CD4-positive, CD25-positive, alpha-beta regulatory T cell (primary cell): ENCODE measurements around the gene CSK. TPM values are rescaled to one million over a fixed set of nuclear protein-coding genes. Genes with fewer than 3 reads are reported as not detected.
A peak's percentile ranks its signal among the peaks of the same experiment; 100 is the strongest.

Experiments used
- ATAC-seq, 2 donors: fragments of 150-1000 bp; cut with Tn5 transposase; one replicate each; pipeline ENCODE4 v1.10.0; 2021; ENCODE audit warnings: low read depth in 2 of 2, moderate number of reproducible peaks in 2 of 2, moderate library complexity in 1 of 2
- DNase-seq, 3 donors: peaks; one replicate each; pipeline versions ENCODE4 v3.0.0 to v3.0.0-alpha.2; 2012 to 2022; ENCODE audit warnings: mixed read lengths in 1 of 3
- H3K27ac ChIP-seq: one replicate; pipeline ENCODE4 v1.7.0; 2013; ENCODE audit warnings: mild to moderate bottlenecking, low read length; ENCODE audit not compliant: insufficient read depth, poor library complexity, severe bottlenecking
- H3K27me3 ChIP-seq: one replicate; pipeline ENCODE4 v1.7.0; 2013; ENCODE audit warnings: low read length; ENCODE audit not compliant: control insufficient read depth, insufficient read depth
- H3K36me3 ChIP-seq: one replicate; pipeline ENCODE4 v1.7.0; 2013; ENCODE audit warnings: mild to moderate bottlenecking, low read length, moderate library complexity; ENCODE audit not compliant: control insufficient read depth, insufficient read depth
- H3K4me1 ChIP-seq: 2 replicates; pipeline ENCODE4 v1.7.0; 2013; ENCODE audit warnings: mild to moderate bottlenecking, low read length; ENCODE audit not compliant: insufficient read depth, control insufficient read depth, poor library complexity, severe bottlenecking
- H3K4me3 ChIP-seq: one replicate; pipeline ENCODE4 v1.7.0; 2013; ENCODE audit warnings: low read depth, mild to moderate bottlenecking, low read length, moderate library complexity
- H3K9me3 ChIP-seq, 2 experiments: 1 replicate in 1 of 2; 2 replicates in 1 of 2; pipeline ENCODE4 v1.7.0; 2013; ENCODE audit warnings: low read length in 2 of 2, mild to moderate bottlenecking in 1 of 2, moderate library complexity in 1 of 2; ENCODE audit not compliant: control insufficient read depth in 2 of 2
- H3K27ac Mint-ChIP-seq, 3 donors: one replicate each; pipeline ENCODE4 v1.8.0; 2020 to 2022; ENCODE audit warnings: mild to moderate bottlenecking in 3 of 3, mixed read lengths in 3 of 3, moderate library complexity in 2 of 3
- H3K27me3 Mint-ChIP-seq: one replicate; pipeline ENCODE4 v1.8.0; 2022; ENCODE audit warnings: mild to moderate bottlenecking, mixed read lengths
- H3K36me3 Mint-ChIP-seq: one replicate; pipeline ENCODE4 v1.8.0; 2020; ENCODE audit warnings: mixed read lengths
- H3K4me1 Mint-ChIP-seq, 4 donors: one replicate each; pipeline ENCODE4 v1.8.0; 2020 to 2022; ENCODE audit warnings: mixed read lengths in 4 of 4, mild to moderate bottlenecking in 1 of 4
- H3K4me3 Mint-ChIP-seq, 4 donors: one replicate each; pipeline ENCODE4 v1.8.0; 2020 to 2022; ENCODE audit warnings: mild to moderate bottlenecking in 4 of 4, mixed read lengths in 4 of 4, moderate library complexity in 3 of 4
- H3K9me3 Mint-ChIP-seq, 7 donors: one replicate each; pipeline ENCODE4 v1.8.0; 2020 to 2022; ENCODE audit warnings: mixed read lengths in 7 of 7, mild to moderate bottlenecking in 3 of 7, moderate library complexity in 2 of 7
- polyA plus RNA-seq, 4 donors: library from polyadenylated mRNA; unstranded; fragments of 300-500 nt; fragmentation: Illumina TruSeq; gene quantifications; one replicate each; pipeline ENCODE4 v1.2.3, GENCODE V29; 2021
- total RNA-seq: library from RNA; stranded (reverse); gene quantifications from one replicate; pipeline ENCODE4 v1.2.3, GENCODE V29; 2022

Gene CSK
- total and polyA plus RNA-seq, 5 donors from 2014 or later, result 131 to 257 (median 148) TPM

GRCh38 chr15:74840851-74841775 is 59.2 kb downstream of the CSK start:
- Mint-ChIP-seq H3K4me3 (peak overlapping the region; percentile 39 to 91 (median 80)), H3K9me3 (no peaks in the 10 kb centered on the region), H3K27me3 (no peaks in the 10 kb centered on the region), H3K27ac (peak overlapping the region; percentile 45 to 76 (median 61)), H3K4me1 (peaks cover 5 to 59% (median 32%) of the 10 kb centered on the region in 4 donors), H3K36me3 (peaks cover 15% of the 10 kb centered on the region)
- ATAC-seq, result no peak
- H3K27ac ChIP-seq, result no peak overlapping the region
- H3K36me3 ChIP-seq, result no peaks in the 10 kb centered on the region
- H3K27me3 ChIP-seq, result no peaks in the 10 kb centered on the region
- DNase-seq, result no peak
- H3K4me3 ChIP-seq, result no peak overlapping the region
- H3K4me1 ChIP-seq, result peaks cover 47% of the 10 kb centered on the region
- H3K9me3 ChIP-seq, result no peaks in the 10 kb centered on the region

DNA sequence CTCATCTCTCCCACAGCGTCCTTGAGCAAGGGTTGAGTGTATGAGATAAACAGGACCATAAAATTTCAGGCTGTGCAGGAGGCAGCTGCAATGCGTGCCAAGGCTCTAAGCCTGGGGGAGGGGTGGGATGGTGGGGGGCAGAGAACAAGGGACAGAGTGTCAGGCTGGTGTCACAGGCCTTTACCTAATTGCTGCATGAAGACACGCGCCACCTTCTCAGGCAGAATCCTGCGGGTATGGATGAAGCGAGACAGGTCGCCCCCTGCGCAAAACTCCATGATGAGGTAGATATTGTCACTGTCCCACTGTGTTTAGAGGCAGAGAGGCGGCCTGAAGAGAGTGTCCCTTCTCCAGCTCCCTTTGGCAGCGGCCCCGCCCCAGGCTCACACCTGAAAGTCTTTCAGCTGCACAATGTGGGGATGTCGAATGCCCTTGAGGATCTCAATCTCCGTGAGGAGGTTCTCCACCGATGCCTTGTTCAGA is 60.1 kb downstream of the CSK start:
- Mint-ChIP-seq H3K9me3 (no peaks in the 10 kb centered on the region), H3K4me1 (peaks cover 5 to 63% (median 35%) of the 10 kb centered on the region in 4 donors), H3K27me3 (no peaks in the 10 kb centered on the region), H3K27ac (peak overlapping the region; percentile 45 to 71 (median 60)), H3K36me3 (peaks cover 15% of the 10 kb centered on the region), H3K4me3 (peak overlapping the region; percentile 74 to 91 (median 86))
- Histone ChIP-seq H3K27me3 (no peaks in the 10 kb centered on the region), H3K9me3 (no peaks in the 10 kb centered on the region), H3K36me3 (no peaks in the 10 kb centered on the region), H3K4me3 (peak overlapping the region; percentile 68), H3K4me1 (peaks cover 48% of the 10 kb centered on the region), H3K27ac (peak overlapping the region; percentile 79)
- ATAC-seq, result no peak
- no peak for DNase-seq

GRCh38 chr15:74842581-74843444 is 60.9 kb downstream of the CSK start, which contains the start of gene ULK3:
TSS of gene ULK3 (minus strand) at chr15:74843156. CDS start at chr15:74843105, 51 bp downstream.
- Mint-ChIP-seq H3K27me3 (no peaks in the 10 kb centered on the region), H3K4me1 (peaks cover 5 to 68% (median 36%) of the 10 kb centered on the region in 4 donors), H3K4me3 (peak within 1 kb of the TSS; percentile 74 to 92 (median 88)), H3K36me3 (peaks cover 18% of the 10 kb centered on the region), H3K9me3 (no peaks in the 10 kb centered on the region), H3K27ac (peak within 1 kb of the TSS; percentile 95 to 99 (median 97))
- ATAC-seq, result peak; percentile 83 to 88
- no peaks in the 10 kb centered on the region for H3K9me3 ChIP-seq
- H3K4me3 ChIP-seq, result peak within 1 kb of the TSS; percentile 68
- peak within 1 kb of the TSS; percentile 83 for H3K27ac ChIP-seq
- DNase-seq, result peak; percentile 90 to 94 (median 93)
- no peaks in the 10 kb centered on the region for H3K27me3 ChIP-seq
- H3K36me3 ChIP-seq, result peaks cover 5% of the 10 kb centered on the region
- peaks cover 48% of the 10 kb centered on the region for H3K4me1 ChIP-seq

DNA sequence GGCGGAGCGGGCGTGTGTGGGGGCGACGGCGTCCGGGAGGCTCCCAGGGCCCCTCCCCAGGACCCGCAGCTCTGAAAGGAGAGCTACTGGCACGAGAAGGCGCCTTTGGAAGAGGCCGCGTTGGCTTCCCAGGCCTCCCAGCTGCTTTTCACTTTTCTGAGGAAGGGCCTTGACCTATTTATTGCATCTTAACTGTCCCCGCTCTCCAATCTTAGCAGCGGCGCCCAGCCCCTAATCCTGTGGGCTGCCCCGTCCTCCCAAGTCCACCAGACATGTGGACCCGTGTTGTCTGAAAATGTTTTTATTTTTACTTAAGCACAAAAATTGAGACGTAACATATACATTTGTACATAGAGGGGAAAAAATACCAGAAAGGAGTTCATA is 61.6 kb downstream of the CSK start:
- peak overlapping the region; percentile 74 to 92 (median 88) for H3K4me3 Mint-ChIP-seq
- H3K27me3 Mint-ChIP-seq, result no peaks in the 10 kb centered on the region
- H3K9me3 ChIP-seq, result no peaks in the 10 kb centered on the region
- H3K4me3 ChIP-seq, result peak overlapping the region; percentile 55
- peaks cover 11% of the 10 kb centered on the region for H3K36me3 ChIP-seq
- H3K36me3 Mint-ChIP-seq, result peaks cover 23% of the 10 kb centered on the region
- peaks cover 5 to 68% (median 36%) of the 10 kb centered on the region in 4 donors for H3K4me1 Mint-ChIP-seq
- H3K27ac ChIP-seq, result peak overlapping the region; percentile 83
- ATAC-seq, result no peak
- no peaks in the 10 kb centered on the region for H3K27me3 ChIP-seq
- H3K27ac Mint-ChIP-seq, result peak overlapping the region; percentile 93 to 99 (median 95)
- peaks cover 48% of the 10 kb centered on the region for H3K4me1 ChIP-seq
- no peak for DNase-seq
- H3K9me3 Mint-ChIP-seq, result no peaks in the 10 kb centered on the region

DNA sequence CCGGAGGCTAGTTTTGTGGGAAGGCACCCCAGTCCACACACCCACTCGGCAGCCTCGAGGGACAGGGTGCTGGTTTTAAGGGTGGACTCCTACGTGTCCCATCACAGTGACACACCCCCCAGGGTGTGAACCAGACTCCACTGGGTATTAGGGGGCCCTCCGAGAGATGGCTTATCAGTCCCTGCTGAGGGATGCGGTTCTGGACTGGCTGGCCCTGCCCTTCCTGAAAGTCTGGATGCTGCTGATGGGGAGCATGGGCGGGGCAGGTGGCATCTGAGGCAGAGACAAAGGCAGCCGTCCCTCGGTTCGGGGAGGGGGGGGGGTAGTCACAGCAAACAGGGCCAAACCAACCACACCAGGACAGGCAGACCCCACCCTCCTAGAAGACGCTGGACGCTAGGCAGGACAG is 62.0 kb downstream of the CSK start:
- peaks cover 16% of the 10 kb centered on the region for H3K36me3 ChIP-seq
- no peak for DNase-seq

GRCh38 chr15:74844319-74845207 is 62.7 kb downstream of the CSK start:
- H3K9me3 Mint-ChIP-seq, result peaks cover 0 to under 1% (median 0%) of the 10 kb centered on the region in 7 donors
- peak overlapping the region; percentile 95 to 99 (median 97) for H3K27ac Mint-ChIP-seq
- peak overlapping the region; percentile 65 to 91 (median 84) for H3K4me3 Mint-ChIP-seq
- H3K36me3 ChIP-seq, result peaks cover 21% of the 10 kb centered on the region
- peak overlapping the region; percentile 57 for H3K4me3 ChIP-seq
- peaks cover 48% of the 10 kb centered on the region for H3K4me1 ChIP-seq
- H3K27ac ChIP-seq, result peak overlapping the region; percentile 83
- no peaks in the 10 kb centered on the region for H3K27me3 Mint-ChIP-seq
- H3K4me1 Mint-ChIP-seq, result peaks cover 5 to 68% (median 36%) of the 10 kb centered on the region in 4 donors
- ATAC-seq (no peak), DNase-seq (no peak)
- H3K9me3 ChIP-seq, result no peaks in the 10 kb centered on the region
- H3K36me3 Mint-ChIP-seq, result peaks cover 26% of the 10 kb centered on the region
- H3K27me3 ChIP-seq, result no peaks in the 10 kb centered on the region

More for the DNA sequence above, 62.0 kb downstream of the CSK start:
- H3K27ac Mint-ChIP-seq, result peak overlapping the region; percentile 95 to 99 (median 97)
- no peaks in the 10 kb centered on the region for H3K9me3 Mint-ChIP-seq
- Histone ChIP-seq H3K9me3 (no peaks in the 10 kb centered on the region), H3K4me1 (peaks cover 48% of the 10 kb centered on the region), H3K27me3 (no peaks in the 10 kb centered on the region), H3K27ac (peak overlapping the region; percentile 83), H3K4me3 (peak overlapping the region; percentile 55)
- H3K36me3 Mint-ChIP-seq, result peaks cover 25% of the 10 kb centered on the region
- ATAC-seq, result no peak
- H3K4me3 Mint-ChIP-seq, result peak overlapping the region; percentile 65 to 92 (median 82)
- peaks cover 5 to 68% (median 36%) of the 10 kb centered on the region in 4 donors for H3K4me1 Mint-ChIP-seq
- H3K27me3 Mint-ChIP-seq, result no peaks in the 10 kb centered on the region
